SK-N-MC (cell line): ENCODE data around the gene PRDM16.

Source experiments
- EZH2 ChIP-seq: fragments of 200-600 bp; sonication (generic); IDR thresholded peaks from one replicate; pipeline ENCODE4 v1.6.1; 2017; ENCODE audit warnings: antibody characterized with exemption
- POLR2AphosphoS5 ChIP-seq: IDR thresholded peaks from 2 replicates; pipeline ENCODE4 v1.6.1; 2012; ENCODE audit warnings: mild to moderate bottlenecking, low read depth, low read length, borderline replicate concordance

GRCh38 chr1:3019516-3020051 is 49.4 kb upstream of the PRDM16 start:
- TF ChIP-seq POLR2AphosphoS5 = no peak
- TF ChIP-seq EZH2 = no peak
